SU-DHL-6 (cell line): ENCODE measurements around the gene SCO1.

ENCODE experiments used
- CTCF ChIP-seq: fragments of 200-600 bp; sonication (generic); IDR thresholded peaks from one replicate; pipeline ENCODE4 v1.5.1; 2017; ENCODE audit warnings: antibody characterized with exemption, mild to moderate bottlenecking, low read length, moderate library complexity; ENCODE audit not compliant: insufficient read depth, poor library complexity, severe bottlenecking
- EZH2phosphoT487 ChIP-seq: fragments of 200-600 bp; sonication (generic), shearing (Covaris generic); conservative IDR thresholded peaks from 2 replicates; pipeline ENCODE4 v1.6.1; 2018; ENCODE audit warnings: mild to moderate bottlenecking, antibody characterized with exemption, low read length, moderate library complexity, mixed read lengths

- TF ChIP-seq CTCF (no peak), EZH2phosphoT487 (no peak)
Measured at GRCh38 chr17:10674704-10675103, 22.6 kb downstream of the SCO1 start.
